ENCODE data around the gene COX11. TPM values are rescaled to one million over a fixed set of nuclear protein-coding genes. Genes with fewer than 3 reads are reported as not detected.

The COX11 gene
- total RNA-seq, 1 donor from 2014 or later: 46.5 TPM

DNA sequence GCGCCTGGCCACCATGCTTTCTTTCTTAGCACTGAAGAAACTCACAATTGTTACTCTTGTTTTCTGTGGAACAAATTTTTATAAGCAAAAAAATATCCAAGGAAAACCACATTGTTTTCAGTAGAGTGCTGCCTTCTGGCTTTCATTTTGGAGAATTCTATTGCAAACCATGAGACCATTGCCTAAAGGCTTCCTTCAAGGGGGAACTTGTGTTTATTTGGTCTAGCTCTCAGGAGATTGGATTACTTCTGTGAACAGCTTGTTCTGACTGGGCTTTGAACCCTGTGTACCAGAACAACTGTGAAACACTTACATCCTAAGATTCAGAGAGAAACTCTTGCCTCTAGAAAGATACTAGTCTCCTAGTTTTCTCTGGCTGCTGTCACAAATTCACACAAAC lies 35.7 kb downstream of the COX11 start:
- no peak for DNase-seq
- POLR2A ChIA-PET: no interaction called here

DNA sequence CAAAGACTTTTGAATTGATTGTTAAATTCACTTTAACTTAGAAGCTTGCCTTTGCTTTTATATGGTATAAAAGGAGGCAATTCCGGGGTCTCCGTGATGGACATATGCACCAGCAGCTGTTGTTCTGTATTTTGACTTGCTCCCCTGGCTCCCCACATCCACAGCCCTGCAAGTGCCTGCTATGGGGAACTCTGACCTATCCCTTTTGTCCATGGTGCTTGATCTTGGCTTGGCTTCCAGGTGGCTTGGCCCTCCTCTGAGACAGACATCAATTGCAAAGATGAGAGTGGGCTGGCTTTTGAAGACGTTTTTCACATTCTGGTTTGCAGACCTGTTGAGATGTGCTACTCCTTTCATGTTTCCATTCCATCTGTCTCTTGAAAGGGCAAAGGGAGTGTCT lies 40.9 kb downstream of the COX11 start:
- H3K27ac Mint-ChIP-seq: no peak overlapping the region
- ChIA-PET POLR2A (no interaction called here), CTCF (no interaction called here)
- no peaks in the 10 kb centered on the region for H3K9me3 Mint-ChIP-seq
- DNase-seq (no peak), ATAC-seq (ENCODE audit: low read depth) (no peak)
- H3K4me1 Mint-ChIP-seq: no peaks in the 10 kb centered on the region
- no peaks in the 10 kb centered on the region for H3K27me3 Mint-ChIP-seq
- no peaks in the 10 kb centered on the region for H3K36me3 Mint-ChIP-seq (ENCODE audit: low read depth)
- H3K4me3 Mint-ChIP-seq: no peak overlapping the region
- intact Hi-C loops (cut with micrococcal nuclease): no loop called here
- TF ChIP-seq, protein P1, sequence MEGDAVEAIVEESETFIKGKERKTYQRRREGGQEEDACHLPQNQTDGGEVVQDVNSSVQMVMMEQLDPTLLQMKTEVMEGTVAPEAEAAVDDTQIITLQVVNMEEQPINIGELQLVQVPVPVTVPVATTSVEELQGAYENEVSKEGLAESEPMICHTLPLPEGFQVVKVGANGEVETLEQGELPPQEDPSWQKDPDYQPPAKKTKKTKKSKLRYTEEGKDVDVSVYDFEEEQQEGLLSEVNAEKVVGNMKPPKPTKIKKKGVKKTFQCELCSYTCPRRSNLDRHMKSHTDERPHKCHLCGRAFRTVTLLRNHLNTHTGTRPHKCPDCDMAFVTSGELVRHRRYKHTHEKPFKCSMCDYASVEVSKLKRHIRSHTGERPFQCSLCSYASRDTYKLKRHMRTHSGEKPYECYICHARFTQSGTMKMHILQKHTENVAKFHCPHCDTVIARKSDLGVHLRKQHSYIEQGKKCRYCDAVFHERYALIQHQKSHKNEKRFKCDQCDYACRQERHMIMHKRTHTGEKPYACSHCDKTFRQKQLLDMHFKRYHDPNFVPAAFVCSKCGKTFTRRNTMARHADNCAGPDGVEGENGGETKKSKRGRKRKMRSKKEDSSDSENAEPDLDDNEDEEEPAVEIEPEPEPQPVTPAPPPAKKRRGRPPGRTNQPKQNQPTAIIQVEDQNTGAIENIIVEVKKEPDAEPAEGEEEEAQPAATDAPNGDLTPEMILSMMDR (IDR thresholded peaks at IDR 0.05): no peak

More for the DNA sequence above, 35.7 kb downstream of the COX11 start:
- Mint-ChIP-seq H3K4me3 (no peak overlapping the region), H3K4me1 (no peaks in the 10 kb centered on the region), H3K27ac (no peak overlapping the region), H3K9me3 (no peaks in the 10 kb centered on the region), H3K36me3 (ENCODE audit: low read depth) (no peaks in the 10 kb centered on the region), H3K27me3 (no peaks in the 10 kb centered on the region)
- no peak for ATAC-seq (ENCODE audit: low read depth)
- TF ChIP-seq, protein P1 (IDR thresholded peaks at IDR 0.05): no peak
- intact Hi-C loops (cut with micrococcal nuclease): no loop called here
- CTCF ChIA-PET: no interaction called here

DNA sequence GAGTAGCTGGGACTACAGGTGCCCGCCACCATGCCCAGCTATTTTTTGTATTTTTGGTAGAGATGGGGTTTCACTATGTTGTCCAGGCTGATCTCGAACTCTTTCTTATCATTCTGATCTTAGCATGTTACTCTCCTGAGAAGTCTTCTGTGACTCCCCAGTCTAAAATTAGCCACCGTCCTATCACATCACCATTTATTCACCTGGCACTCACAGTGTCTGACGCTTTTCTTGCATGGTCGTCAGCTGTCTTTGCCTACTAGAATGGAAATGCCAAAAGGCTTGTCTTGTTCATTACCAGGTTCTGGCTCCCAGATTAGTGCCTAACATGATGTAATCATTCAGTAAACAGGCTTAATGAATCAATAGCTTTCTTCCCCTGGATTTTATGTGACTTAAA lies 44.0 kb downstream of the COX11 start:
- no peaks in the 10 kb centered on the region for H3K27me3 Mint-ChIP-seq
- CTCF ChIA-PET: no interaction called here
- DNase-seq (no peak), ATAC-seq (ENCODE audit: low read depth) (no peak)
- TF ChIP-seq, protein P1 (IDR thresholded peaks at IDR 0.05): no peak
- H3K27ac Mint-ChIP-seq: no peak overlapping the region
- no peak overlapping the region for H3K4me3 Mint-ChIP-seq
- H3K36me3 Mint-ChIP-seq (ENCODE audit: low read depth): no peaks in the 10 kb centered on the region
- POLR2A ChIA-PET: no interaction called here
- intact Hi-C loops (cut with micrococcal nuclease): no loop called here
- no peaks in the 10 kb centered on the region for H3K9me3 Mint-ChIP-seq
- H3K4me1 Mint-ChIP-seq: no peaks in the 10 kb centered on the region

DNA sequence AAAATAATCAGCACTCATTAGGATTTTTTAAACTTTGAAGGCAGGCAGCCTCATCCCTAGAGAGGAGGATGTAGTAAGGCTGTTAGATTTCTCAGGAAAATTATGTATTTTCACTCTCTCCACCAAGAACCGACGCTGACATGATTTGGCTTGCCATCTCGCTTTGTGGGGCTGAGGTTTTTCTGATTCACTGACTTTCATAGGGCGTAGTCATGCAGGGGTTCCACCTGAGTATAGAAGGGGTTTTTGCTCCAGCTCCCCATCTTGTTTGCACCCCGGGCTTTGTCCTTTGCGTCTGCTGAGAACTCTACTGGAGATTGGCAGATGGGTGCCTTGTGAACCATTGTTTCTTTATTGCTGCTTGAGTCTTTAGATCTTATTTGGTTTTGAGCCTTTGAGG lies 47.6 kb downstream of the COX11 start:
- Mint-ChIP-seq H3K36me3 (ENCODE audit: low read depth) (no peaks in the 10 kb centered on the region), H3K4me1 (no peaks in the 10 kb centered on the region), H3K27ac (no peak overlapping the region), H3K9me3 (peaks cover 17% of the 10 kb centered on the region), H3K4me3 (no peak overlapping the region), H3K27me3 (no peaks in the 10 kb centered on the region)
- ATAC-seq (ENCODE audit: low read depth): no peak
- TF ChIP-seq, protein P1 (IDR thresholded peaks at IDR 0.05): no peak
- ChIA-PET CTCF (no interaction called here), POLR2A (no interaction called here)
- intact Hi-C loops (cut with micrococcal nuclease): no loop called here
- DNase-seq: no peak

DNA sequence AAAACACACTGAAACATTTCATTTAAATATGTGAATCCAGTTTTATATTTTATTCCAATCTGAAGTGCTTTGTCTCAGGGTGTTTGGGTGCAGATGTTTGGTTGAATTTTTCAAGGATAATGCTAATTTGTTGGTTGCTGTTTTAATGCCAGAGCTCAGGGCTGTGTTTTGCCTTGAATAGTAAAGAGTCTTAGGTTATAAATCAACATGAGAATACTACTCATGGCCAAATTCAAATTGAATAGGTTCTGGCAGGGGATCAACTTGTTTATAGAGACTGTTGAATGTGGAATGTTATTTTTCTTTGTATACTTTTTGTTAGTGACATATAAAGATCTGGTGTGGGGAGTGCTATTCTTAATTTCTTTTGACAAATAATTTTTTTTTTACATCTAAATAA lies 49.0 kb downstream of the COX11 start:
- Mint-ChIP-seq H3K27me3 (no peaks in the 10 kb centered on the region), H3K9me3 (peaks cover 17% of the 10 kb centered on the region), H3K36me3 (ENCODE audit: low read depth) (no peaks in the 10 kb centered on the region), H3K4me1 (no peaks in the 10 kb centered on the region), H3K27ac (no peak overlapping the region), H3K4me3 (no peak overlapping the region)
- DNase-seq (no peak), ATAC-seq (ENCODE audit: low read depth) (no peak)
- ChIA-PET POLR2A (no interaction called here), CTCF (no interaction called here)
- TF ChIP-seq, protein P1 (IDR thresholded peaks at IDR 0.05): no peak
- intact Hi-C loops (cut with micrococcal nuclease): no loop called here

Data from activated B cell treated with CpG ODN at 0.5 μM for 24 hours (primary cell).